ENCODE measurements around the gene TRIM59. TPM values are rescaled to one million over a fixed set of nuclear protein-coding genes. Genes with fewer than 3 reads are reported as not detected.

TRIM59 gene
- total RNA-seq, 2 donors from 2014 or later = 0.15 to 0.79 TPM

DNA sequence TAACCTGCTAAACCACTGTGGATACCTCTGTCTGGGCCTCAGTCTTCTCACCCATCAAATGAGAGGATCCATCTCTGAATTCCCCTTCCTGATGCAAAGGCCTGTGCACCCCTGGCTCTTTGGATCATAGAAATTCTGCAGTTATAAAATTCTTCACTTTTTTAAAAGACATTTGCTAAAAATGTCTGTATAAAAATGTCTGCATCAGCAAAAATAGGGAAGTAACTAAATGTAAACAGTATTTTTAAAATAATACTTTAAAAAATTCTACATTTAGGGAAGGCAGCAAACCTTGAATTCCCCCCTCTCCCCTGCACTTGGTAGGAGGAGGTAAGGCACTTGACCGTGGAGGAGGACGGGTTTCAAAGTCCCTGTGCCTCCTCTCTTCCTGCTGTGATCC lies 25.6 kb upstream of the TRIM59 start:
- Histone ChIP-seq H3K27me3 (no peaks in the 10 kb centered on the region), H3K9me3 (peaks cover 0 to 6% of the 10 kb centered on the region in 2 donors), H3K4me3 (no peak overlapping the region), H3K4me1 (no peaks in the 10 kb centered on the region), H3K27ac (no peak overlapping the region), H3K36me3 (no peaks in the 10 kb centered on the region)
- TF ChIP-seq, protein P1, sequence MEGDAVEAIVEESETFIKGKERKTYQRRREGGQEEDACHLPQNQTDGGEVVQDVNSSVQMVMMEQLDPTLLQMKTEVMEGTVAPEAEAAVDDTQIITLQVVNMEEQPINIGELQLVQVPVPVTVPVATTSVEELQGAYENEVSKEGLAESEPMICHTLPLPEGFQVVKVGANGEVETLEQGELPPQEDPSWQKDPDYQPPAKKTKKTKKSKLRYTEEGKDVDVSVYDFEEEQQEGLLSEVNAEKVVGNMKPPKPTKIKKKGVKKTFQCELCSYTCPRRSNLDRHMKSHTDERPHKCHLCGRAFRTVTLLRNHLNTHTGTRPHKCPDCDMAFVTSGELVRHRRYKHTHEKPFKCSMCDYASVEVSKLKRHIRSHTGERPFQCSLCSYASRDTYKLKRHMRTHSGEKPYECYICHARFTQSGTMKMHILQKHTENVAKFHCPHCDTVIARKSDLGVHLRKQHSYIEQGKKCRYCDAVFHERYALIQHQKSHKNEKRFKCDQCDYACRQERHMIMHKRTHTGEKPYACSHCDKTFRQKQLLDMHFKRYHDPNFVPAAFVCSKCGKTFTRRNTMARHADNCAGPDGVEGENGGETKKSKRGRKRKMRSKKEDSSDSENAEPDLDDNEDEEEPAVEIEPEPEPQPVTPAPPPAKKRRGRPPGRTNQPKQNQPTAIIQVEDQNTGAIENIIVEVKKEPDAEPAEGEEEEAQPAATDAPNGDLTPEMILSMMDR (IDR thresholded peaks at IDR 0.05) = no peak
- no peak for DNase-seq (ENCODE audit: low spot score)

DNA sequence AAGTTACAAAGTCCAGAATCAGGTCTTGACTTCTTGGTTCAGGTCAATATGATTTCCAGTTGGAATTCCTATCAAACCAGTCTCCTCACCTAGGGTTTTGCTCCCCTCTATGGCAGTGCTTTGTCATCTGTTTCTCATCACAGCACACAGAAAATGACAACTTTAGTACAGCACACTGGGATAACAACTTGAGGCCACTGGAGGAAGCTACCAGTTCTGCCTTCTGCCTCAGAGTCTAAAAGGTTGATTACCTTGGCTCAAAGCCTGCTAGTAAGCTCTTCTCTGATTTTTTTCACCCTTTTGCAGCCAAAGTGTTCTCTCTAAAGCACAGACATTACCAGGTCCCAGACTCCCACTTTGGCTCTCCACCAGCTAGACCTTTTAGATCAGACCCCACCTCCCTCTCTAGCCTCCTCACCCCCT lies 24.8 kb upstream of the TRIM59 start:
- DNase-seq (ENCODE audit: low spot score) = no peak
- Histone ChIP-seq H3K27ac (no peak overlapping the region), H3K27me3 (no peaks in the 10 kb centered on the region), H3K9me3 (peaks cover 0 to 9% of the 10 kb centered on the region in 2 donors), H3K4me3 (no peak overlapping the region), H3K36me3 (no peaks in the 10 kb centered on the region), H3K4me1 (no peaks in the 10 kb centered on the region)
- TF ChIP-seq, protein P1 (IDR thresholded peaks at IDR 0.05) = no peak

DNA sequence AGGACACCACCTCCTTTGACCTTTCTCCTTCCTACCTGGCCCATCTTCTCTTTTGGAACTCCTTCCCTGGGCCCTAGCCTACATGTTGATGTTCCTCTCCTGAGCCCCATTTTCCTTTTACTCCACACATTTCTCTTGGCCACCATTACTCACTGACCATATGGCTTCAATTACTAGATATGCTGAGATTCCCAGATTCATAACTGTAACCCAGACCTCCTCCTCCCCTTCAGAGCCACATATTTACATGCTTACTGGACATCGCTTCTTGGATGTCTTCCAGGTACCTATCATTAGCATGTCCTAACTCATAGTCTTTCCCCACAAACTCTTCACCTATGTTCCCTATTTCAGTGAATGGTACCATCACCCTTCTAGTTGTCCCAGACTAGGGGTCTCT lies 24.4 kb upstream of the TRIM59 start:
- Histone ChIP-seq H3K27me3 (no peaks in the 10 kb centered on the region), H3K9me3 (peaks cover 0 to 9% of the 10 kb centered on the region in 2 donors), H3K4me3 (no peak overlapping the region), H3K36me3 (no peaks in the 10 kb centered on the region), H3K27ac (no peak overlapping the region), H3K4me1 (no peaks in the 10 kb centered on the region)
- TF ChIP-seq, protein P1 (IDR thresholded peaks at IDR 0.05) = no peak
- no peak for DNase-seq (ENCODE audit: low spot score)

DNA sequence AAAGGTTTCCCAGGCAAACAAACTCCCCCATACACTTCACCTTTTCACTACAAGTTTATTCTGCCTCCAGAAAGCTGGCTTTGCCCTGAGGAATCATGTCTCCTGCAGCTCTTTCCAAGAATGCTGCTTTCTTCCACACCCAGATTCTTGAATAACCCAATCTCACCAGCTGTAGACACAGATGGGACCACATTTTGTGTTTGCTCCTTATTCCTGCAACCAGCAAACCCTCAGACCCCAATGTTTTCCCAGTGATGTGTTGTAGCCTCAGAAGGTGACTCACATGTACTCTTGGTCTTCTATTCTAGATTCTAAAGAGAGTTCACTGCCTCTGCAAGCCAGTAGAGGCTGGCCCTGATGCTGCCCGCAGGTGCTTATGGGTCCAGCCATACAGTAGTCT lies 23.6 kb upstream of the TRIM59 start:
- Histone ChIP-seq H3K4me1 (no peaks in the 10 kb centered on the region), H3K36me3 (no peaks in the 10 kb centered on the region), H3K27me3 (no peaks in the 10 kb centered on the region), H3K27ac (no peak overlapping the region), H3K4me3 (no peak overlapping the region), H3K9me3 (peaks cover 0 to 9% of the 10 kb centered on the region in 2 donors)
- no peak for DNase-seq (ENCODE audit: low spot score)
- TF ChIP-seq, protein P1 (IDR thresholded peaks at IDR 0.05) = no peak

DNA sequence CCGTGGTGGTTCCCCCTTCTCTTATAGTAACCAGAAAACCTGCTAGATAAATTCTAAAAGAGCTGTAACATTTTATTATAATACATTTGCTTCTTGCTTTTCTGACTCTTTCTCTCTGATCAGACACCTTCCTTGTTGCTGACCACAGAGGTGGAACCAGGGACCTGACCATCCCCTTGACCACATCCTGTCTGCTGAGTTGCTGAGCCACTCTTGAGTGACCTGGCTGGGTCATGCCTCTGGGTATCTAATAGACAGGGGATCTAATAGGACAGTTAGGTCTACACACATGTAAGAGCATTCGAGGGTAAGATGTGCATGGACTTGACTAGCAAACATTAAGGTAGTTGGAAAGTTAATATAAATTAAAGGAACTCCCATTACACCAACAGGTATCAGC lies 22.8 kb upstream of the TRIM59 start:
- no peak overlapping the region for H3K4me3 ChIP-seq
- H3K27me3 ChIP-seq = no peaks in the 10 kb centered on the region
- TF ChIP-seq, protein P1 (IDR thresholded peaks at IDR 0.05) = no peak
- DNase-seq (ENCODE audit: low spot score) = no peak
- H3K36me3 ChIP-seq = no peaks in the 10 kb centered on the region
- no peaks in the 10 kb centered on the region for H3K4me1 ChIP-seq
- H3K9me3 ChIP-seq = peaks cover 0 to 9% of the 10 kb centered on the region in 2 donors
- H3K27ac ChIP-seq = no peak overlapping the region

DNA sequence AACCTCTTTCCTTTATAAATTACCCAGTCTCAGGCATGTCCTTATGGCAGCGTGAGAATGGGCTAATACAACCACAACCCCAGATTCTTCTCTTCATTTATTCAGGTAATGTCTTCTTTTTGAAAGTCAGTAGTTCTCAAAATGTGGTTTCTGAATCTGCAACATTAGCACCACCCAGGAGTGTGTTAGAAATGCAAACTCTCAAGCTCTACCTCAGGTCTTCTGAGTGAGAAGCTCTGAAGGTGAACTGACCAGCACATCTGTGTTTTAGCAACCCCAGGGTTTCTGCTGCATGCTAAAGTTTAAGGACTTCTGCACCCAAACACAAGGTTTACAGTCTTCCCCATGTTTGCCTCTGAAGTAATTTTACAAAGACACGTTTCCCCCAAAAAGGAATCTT lies 22.3 kb upstream of the TRIM59 start:
- Histone ChIP-seq H3K4me3 (no peak overlapping the region), H3K36me3 (no peaks in the 10 kb centered on the region), H3K27ac (no peak overlapping the region), H3K4me1 (no peaks in the 10 kb centered on the region), H3K27me3 (no peaks in the 10 kb centered on the region), H3K9me3 (peaks cover 0 to 9% of the 10 kb centered on the region in 2 donors)
- TF ChIP-seq, protein P1 (IDR thresholded peaks at IDR 0.05) = no peak
- DNase-seq (ENCODE audit: low spot score) = no peak

All from right atrium auricular region (tissue), 2 donors.